Activated CD4-positive, alpha-beta T cell treated with anti-CD3 and anti-CD28 coated beads for 4 hours (primary cell): ENCODE data around the gene MINDY4.

Source experiments
- DNase-seq, 2 donors: peaks; one replicate each; pipeline ENCODE4 v3.0.0-alpha.2; 2020

MINDY4 gene

GRCh38 chr7:30776971-30777370 lies 5.8 kb downstream of the MINDY4 start:
- DNase-seq = no peak

- DNase-seq = no peak
Measured at GRCh38 chr7:30778255-30779025, 7.2 kb downstream of the MINDY4 start.

DNA sequence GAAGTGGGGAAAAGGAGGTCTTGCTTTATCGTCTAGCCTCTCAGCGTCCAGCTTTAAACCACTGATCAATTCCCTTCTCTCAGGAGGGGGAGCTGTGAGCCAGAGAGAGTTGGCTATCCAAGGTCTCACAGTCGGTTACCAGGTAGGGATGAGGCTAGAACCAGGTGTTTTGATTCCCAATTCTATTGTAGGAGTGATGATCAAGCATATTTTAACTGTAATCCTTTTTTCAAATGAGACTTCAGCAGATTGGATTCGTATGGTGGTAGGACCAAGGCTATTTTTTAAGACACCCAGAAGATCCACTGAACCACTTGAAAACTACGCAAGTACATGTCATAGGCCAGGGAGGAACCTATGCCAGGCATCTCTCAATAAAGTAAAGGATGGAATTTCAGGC lies 8.4 kb downstream of the MINDY4 start:
- DNase-seq = no peak

DNA sequence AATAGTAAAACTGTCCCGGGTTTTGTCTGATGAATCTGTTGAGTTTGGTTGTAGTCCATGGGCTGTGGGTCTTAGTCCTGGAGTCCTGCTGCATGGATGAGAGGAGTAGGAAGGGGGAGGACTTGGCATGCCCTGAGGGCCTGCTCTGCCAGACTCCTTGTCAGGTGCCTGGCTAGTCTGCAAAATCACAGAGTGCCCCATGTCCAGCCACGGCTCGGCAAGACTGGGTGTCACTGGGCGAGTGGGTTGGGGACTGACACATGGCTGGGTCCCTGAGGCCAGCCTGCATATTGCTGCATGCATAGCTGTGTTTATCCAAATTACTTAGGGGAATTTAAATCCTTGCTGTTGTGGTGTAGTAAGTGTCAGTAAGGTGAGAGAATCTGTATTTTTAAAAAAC lies 9.7 kb downstream of the MINDY4 start:
- no peak for DNase-seq

DNA sequence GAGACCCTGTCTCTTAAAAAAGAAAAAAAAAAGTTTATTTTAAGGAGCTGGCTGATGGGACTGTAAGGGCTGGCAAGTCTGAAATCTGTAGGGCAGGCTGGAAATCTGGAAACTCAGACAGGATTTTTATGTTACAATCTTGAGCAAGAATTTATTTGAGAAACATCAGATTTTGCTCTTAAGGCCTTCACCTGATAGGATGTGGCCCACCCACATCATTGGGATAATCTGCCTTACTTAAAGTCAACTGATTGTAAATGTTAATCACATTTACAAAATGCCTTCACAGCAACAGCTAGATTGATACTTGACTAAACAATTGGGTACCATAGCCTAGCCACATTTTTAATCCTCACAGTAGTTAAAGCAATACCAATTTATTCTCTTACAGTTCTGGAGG lies 11.5 kb downstream of the MINDY4 start:
- DNase-seq = no peak

GRCh38 chr7:30785786-30786185 lies 14.6 kb downstream of the MINDY4 start:
- DNase-seq = no peak

DNA sequence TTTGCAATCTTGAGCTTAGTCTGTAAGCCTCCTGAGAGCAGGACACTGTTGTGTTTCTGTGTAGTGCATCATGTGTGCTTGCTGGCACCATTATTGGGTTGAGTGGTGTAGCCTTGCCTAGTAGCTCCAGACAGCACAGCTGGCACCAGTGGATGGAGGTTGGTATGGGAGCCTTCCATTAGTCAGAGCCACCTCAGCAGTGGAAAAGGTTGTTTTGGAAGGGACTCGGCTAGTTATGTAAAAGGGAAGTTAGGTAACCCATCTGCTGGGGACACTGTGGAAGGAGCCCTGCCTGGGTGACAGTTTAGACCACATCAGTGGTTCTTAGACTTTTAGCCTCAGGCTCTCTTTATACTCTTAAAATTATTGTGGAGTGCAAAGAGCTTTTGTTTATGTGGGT lies 16.3 kb downstream of the MINDY4 start:
- no peak for DNase-seq

- DNase-seq = no peak
Measured at GRCh38 chr7:30788640-30789333, 17.6 kb downstream of the MINDY4 start.

DNA sequence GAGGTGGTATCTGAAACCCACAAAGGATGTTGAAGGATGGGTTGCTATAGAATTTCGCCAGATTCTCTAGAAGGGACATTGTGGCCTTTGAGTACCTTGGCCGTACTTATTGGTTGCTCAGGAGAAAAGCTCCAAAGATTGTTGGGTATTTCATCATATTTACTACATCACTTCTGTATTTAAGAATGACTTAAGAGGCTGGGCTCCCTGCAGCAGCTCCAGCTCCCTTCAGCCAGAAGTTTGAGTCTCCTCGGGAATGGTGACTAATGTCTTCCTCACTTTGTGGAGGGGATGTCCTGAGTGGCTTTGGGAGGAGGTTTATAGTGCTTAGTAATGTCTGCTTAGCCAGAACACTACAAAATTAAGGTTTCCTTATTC lies 18.1 kb downstream of the MINDY4 start:
- no peak for DNase-seq

DNA sequence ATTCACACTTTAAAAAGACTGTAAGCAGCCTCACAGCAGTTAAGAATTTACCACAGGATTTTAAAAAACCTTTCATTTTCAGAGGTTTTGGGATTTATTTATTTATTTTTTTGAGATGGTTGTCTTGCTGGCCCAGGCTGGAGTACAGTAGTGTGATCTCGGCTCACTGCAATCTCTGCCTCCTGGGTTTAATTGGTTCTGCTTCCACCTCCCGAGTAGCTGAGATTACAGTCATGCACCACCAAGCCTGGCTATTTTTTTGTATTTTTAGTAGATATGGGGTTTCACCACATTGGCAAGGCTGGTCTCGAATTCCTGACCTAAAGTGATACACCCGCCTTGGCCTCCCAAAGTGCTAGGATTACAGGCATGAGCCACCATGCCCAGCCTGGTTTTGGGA lies 19.1 kb downstream of the MINDY4 start:
- DNase-seq = no peak

DNA sequence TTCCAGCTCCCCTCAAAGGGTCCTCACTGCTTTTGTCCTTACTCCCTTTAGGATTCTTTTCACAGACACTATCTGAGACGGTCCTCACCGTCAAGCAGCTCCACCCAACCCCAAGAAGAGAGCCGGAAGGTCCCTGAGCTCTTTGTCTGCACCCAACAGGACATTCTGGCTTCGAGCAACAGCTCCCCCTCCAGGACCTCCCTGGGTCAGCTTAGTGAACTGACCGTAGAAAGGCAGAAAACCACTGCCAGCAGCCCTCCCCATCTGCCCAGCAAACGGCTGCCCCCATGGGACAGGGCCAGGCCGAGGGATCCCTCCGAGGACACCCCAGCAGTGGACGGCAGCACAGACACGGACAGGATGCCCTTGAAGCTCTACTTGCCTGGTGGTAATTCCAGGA lies 19.9 kb downstream of the MINDY4 start:
- DNase-seq = no peak

- no peak for DNase-seq
Measured at GRCh38 chr7:30795161-30795948, 24.1 kb downstream of the MINDY4 start.

DNA sequence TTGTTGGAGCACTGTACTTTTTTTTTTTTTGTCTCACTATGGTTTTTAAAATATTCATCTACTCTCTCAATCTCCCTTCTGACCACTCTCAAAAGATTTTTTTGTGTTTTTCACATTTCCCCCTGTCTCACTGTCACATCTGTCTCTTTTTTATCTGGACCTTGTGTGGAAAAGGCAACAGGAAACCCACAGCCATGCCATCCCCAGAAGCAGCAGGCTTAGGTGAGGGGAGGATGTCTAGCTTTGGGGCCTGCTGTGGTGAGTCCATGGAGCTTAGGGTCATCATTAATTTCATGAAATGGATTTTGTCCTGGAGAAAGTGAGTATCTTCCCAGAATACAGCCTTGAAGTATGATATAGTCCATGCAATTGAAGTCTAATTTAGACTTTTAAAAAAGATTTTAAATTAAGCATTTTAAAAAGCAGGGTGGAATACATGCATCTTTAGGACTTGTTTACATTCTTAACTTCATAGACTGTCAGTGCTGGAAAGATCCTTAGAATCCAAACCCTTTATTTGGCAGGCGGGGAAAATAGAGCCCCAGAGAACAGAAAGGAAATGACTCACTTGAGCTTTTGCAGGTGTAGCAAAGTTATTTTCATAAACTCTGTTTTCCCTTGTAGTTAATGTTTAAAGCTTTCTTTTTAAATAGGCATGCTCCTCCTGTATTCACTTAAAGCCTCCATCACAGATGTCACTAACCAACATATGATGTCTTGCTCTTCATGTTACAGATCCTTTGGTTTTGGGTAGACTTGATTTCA lies 25.1 kb downstream of the MINDY4 start:
- DNase-seq = no peak

DNA sequence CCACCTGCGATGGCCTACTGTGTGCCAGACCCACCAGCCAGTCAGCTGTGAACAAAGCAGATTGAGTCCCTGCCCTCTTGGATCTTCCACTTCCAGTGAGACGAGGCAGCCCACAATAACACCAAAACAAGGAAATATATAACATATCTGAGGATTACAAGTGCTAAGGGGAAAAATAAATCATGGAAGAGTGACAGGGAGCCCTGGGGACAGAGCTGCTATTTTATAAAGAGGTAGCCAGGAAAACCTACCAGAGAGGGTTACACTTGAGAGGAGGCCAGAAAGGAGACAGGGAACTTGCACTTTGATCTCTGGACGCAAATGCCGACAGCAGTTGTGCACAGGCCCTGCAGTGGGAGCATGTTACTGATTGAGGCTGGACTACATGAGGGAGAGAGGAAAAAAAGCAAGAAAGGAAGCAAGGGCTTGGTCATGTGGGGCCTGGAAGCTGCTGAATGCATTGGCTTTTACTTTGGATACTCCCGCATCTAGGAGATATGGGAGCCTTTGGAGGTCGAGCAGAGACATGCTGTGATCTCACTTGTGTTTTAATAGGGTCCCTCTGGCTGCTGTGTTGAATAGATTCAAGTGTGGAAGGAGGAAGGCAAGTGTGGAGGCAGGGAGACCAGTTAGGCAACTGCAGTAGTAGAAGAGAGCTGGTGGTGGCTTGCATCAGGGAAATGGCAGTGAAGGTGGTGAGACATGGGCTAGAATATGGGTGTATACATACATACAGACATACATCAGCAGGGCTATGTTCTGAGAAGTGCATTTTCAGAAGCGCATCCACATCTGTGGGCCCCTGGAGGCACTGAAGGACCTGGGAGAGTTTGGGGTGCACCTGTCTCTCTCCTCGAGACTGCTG lies 26.2 kb downstream of the MINDY4 start:
- no peak for DNase-seq

- DNase-seq = no peak
Measured at GRCh38 chr7:30799206-30799975, 28.2 kb downstream of the MINDY4 start.

DNA sequence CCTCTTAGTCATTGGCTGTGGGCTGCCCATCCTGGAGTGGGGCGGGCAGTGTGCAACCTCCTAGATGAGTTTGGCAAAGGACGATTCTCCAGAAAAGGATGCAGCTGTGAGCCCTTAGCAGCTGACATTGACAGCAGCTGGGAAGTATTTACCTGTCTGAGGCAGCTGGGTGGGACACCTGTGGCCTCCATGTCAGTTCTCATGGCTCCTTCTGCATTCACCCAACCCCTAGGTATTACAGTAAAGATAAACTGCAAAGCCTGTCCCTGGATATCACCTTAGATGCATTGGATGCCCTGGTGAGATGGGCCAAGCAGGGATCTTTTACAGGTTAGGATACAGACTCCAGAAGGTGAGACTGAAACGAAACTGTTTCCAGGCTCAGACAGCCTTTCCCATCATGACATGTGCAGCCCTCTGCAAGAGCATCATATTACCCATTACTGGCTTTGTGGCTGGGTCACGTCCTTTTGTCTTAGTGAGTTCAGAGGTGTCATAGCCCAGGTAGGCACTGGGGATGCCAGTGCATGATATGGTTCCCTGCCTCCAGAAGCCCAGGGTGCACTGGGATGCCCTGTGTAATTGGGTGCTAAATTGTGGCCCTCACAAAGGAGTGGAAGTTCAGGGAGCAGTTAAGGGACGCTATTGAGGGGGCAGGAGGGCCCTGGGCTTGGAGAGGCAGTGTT lies 28.9 kb downstream of the MINDY4 start:
- DNase-seq = no peak

DNA sequence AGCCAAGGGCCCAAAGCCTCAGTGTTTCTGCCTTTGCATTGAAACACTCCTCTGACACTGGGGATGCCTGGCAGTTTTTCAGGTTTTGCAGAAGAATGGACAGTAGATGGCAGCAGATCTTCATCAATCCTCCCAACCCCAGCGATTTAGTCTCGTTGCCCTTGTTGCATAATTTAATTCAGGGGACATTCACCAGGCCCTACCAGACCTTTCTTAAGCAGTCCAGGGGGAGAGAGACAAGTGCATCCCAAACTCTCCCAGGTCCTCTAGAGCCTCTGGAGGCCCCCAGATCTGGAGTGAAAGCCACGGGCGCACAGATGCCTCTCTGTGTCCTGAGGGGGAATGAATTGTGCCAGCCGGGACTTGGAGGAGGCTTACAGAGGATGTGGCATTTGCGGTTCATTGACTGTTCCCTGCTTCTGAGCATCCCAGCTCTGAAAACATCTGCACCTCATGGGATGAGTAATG lies 29.6 kb downstream of the MINDY4 start:
- DNase-seq = peak in 1 of 2 donors; percentile 24

- DNase-seq = no peak
Measured at GRCh38 chr7:30802812-30803211, 31.6 kb downstream of the MINDY4 start.

DNA sequence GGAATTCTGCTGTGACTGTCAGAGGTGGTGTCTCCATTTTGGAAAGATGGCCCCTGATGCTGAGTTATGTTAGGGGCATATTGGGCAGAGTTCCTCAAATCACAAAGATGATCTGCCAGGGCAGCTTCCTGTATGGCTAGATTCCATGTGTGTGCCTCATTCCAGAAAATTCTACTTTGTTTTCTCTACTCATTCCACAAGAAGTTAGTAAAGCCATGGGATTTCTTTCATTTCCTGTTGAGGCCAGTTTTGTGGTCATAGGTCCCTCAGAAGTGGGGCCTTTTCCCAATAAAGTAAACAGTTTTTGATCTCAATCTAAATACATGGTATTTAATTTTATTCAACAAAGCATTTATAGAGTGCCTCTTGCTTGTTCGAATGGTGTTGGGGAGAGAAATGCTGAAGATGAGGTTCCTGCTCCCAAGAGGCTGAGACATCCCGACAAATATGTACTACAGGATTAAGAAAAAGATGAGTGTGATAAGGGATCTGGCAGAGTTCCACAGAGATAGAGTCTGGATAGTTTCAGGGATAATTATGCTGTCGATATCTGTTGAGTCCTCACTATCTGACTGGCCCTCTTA lies 33.0 kb downstream of the MINDY4 start:
- DNase-seq = no peak

DNA sequence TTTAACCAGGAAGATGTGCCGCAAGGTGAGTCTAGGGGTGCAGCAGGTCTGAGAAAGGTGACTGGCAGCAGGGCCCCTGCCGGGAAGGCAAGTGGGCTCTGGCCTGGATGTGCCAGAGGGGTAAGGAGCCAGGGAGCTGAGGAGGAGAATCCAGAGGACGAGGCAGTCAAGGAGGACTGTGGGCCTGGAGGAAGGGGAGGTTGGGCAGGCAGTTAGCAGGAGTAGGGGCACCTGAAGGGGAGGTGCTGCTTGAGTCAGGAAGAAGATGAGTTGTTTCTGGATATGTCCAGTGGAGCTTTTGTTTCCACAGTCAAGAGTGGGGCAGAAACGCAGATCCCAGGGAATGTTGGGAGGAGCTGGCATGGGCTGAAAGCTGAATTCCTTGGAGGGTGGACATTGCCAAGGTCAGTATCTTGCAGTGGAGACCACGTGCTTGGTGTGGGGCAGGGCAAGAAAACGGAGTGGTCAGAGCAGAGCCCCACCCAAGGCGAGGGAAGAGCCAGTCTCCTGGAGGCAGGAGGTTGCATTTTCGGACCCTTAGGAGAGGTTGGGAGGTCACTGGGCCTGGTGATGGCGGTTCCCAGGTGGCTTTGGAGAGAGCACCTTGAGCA lies 34.0 kb downstream of the MINDY4 start:
- no peak for DNase-seq
